H54 (cell line): ENCODE measurements around the gene SLC19A2.
A peak's percentile ranks its signal among the peaks of the same experiment; 100 is the strongest.
"Not testable (repeated sequence)": the region's sequence is repeated elsewhere in the genome, so short reads cannot be mapped to it uniquely, and the experiment has no call there.

ENCODE experiments used
- DNase-seq: peaks from one replicate; pipeline ENCODE4 v3.0.0; 2011; ENCODE audit warnings: low spot score, mixed read lengths; ENCODE audit not compliant: insufficient read length
- FAIRE-seq: peaks from 3 replicates; lab custom pipeline; 2011; peaks lifted over from hg19 to GRCh38; lab: Jason Lieb, UNC
- POLR2A ChIP-seq: IDR thresholded peaks from 2 replicates; pipeline ENCODE4 v1.6.1; 2011; ENCODE audit warnings: low read depth, mild to moderate bottlenecking, low read length

Gene SLC19A2

DNA sequence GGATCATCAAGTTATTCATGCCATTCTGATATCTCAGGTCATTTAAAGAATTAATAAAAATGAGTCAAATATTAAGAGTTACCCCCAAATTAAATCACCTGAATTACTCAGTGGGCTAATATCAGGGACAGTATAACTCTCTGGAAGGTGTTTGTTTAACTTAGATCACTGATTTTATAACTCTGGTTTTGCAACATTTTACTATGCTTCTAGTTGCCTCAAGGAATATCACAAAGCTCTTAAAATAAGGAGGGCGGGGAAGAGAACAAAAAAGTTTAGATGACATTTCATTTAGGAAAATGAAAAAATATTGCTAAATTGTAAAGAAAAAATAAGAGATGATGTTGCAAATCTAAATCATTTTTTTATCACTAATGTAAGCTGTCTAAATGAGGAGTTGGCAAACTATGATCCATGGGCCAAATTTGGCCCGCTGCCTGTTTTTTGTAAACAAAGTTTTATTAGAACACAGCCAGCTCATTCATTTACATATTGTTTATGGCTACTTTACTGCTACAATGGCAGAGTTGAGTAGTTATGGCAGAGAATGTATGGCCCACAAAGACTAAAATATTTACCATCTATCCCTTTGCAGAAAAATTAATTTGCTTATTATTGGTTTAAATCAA, 31.9 kb upstream of the SLC19A2 start:
- FAIRE-seq (no peak), DNase-seq (no peak)
- TF ChIP-seq POLR2A: no peak

DNA sequence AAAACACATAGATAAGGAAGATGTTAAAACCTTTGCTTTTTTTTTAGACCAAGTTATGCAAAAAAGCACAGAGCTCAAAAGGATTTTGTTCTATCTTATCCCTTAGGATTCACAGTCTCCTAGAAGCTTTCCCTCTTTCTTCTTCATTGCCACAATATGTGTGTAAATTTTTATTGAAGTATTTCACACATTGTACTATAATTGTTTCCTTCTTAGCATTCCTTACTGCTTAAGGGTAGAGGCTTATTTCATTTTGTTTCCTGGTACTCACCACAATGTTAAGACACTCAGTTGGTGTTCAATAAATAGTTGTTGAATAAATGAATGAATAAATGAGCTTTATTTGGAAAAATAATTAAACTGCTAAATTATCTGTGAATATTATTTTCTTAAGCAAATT, 29.9 kb upstream of the SLC19A2 start:
- no peak for TF ChIP-seq POLR2A
- DNase-seq (no peak), FAIRE-seq (no peak)

- DNase-seq (no peak), FAIRE-seq (no peak)
- TF ChIP-seq POLR2A: no peak
Observed at GRCh38 chr1:169514566-169515270, 29.0 kb upstream of the SLC19A2 start.

- FAIRE-seq (no peak), DNase-seq (no peak)
- no peak for TF ChIP-seq POLR2A
Observed at GRCh38 chr1:169513208-169513607, 27.5 kb upstream of the SLC19A2 start.

DNA sequence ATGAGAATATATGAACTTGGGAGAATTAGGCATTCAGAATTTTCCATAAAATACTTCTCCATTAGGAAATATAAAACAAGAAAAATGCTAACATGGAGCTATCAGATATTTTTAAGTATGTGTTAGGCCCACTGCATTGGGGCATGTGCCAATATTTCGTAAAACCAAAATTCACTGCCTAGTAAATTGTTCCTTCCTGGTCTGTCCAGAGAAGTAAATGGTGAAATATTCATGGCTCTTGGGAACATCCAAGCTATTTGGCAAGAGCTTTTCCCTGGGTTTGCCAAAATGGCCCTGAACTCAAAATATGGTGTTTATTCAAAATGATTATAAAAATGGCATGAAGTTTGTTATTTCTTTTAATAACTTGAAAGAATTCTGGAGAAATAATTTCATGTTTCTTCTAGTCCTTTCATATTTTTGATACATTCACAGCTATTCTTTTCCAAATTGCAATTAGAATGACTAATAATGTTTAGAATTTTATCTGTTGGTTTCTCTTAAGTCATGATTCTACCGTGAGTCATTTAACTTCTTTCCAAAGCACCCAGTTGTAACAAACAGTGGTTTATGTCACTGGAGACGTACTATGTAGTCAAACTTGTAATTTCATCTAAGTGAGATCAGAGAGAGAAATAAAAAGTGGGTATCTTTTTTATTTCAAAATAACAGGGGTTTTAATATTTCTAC, 25.7 kb upstream of the SLC19A2 start:
- FAIRE-seq (peak; percentile 83), DNase-seq (no peak)
- TF ChIP-seq POLR2A: no peak

- DNase-seq: no peak
- TF ChIP-seq POLR2A: no peak
- FAIRE-seq: no peak
Observed at GRCh38 chr1:169510060-169510459, 24.3 kb upstream of the SLC19A2 start.

- DNase-seq (no peak), FAIRE-seq (no peak)
- TF ChIP-seq POLR2A: no peak
Observed at GRCh38 chr1:169509354-169509753, 23.6 kb upstream of the SLC19A2 start.

DNA sequence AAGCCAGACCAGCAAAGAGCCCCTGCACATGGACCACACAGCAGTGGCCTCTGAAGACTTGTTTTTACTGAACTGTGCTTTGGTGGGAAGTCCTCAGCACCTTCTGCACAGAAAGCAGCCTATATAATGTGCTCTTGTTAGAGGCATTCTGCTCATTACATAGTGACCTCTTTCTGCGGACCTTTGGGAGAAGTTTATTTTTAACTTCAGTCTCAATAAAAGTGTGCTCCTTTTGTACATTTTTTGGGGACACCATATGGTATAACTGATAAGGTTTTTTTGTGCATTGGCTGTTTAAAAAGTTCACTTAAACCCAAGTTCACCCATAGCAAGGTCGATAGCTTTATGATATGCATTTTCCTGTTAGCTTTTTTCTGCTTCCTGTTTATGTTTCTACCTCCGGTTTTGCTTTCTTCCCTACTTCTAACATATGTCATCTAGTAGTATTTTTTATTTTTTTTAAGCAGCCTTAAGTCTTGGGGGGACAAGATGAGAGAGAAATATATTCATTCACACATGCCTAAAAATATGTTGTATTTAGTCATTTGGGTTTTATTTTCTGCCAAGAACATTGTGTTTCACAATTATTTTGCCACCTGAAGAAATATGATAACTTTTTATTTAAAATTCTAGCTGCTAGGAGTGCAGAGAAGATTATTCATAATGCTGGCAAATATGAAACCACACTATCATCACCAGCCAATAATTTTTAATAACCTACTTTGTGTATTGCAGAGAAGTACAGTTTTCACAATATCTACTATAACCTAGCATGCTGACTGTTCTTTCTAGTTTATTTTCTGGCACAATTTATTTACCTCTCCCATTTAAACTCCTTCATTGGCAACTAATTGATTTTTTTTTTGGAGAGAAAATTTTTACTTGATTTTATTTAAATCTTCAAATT, 22.9 kb upstream of the SLC19A2 start:
- no peak for FAIRE-seq
- no peak for TF ChIP-seq POLR2A
- DNase-seq: no peak

GRCh38 chr1:169507413-169507812, 21.7 kb upstream of the SLC19A2 start:
- FAIRE-seq (no peak), DNase-seq (no peak)
- no peak for TF ChIP-seq POLR2A

DNA sequence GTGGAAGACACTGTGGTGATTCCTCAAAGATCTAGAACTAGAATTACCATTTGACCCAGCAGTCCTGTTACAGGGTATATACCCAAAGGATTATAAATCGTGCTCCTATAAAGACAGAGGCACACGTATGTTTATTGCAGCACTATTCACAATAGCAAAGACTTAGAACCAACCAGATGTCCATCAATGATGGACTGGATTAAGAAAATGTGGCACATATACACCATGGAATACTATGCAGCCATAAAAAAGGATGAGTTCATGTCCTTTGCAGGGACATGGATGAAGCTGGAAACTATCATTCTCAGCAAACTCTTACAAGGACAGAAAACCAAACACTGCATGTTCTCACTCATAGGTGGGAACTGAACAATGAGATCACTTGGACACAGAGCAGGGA, 17.9 kb upstream of the SLC19A2 start:
- not testable (repeated sequence) for FAIRE-seq, DNase-seq

GRCh38 chr1:169499807-169500206, 14.1 kb upstream of the SLC19A2 start:
- FAIRE-seq: no peak
- no peak for DNase-seq
- no peak for TF ChIP-seq POLR2A

DNA sequence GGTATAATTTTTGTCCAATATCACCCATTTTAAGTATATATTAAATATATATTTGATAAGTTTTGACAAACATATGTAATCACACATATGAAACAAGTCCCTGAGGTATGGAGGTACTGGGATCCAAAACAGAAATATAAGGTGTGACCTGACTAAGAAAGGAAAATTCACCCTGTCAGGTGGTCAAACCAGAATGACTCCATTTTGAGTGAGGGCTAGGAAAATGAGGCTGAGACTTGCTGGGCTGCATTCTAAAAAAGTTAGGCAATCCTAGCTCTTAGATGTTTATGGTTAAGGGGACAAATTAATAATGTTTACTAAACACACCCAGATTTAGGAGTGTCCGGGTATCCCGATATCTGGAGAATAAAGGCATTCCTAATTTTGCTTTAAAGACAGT, 11.6 kb upstream of the SLC19A2 start:
- no peak for DNase-seq
- TF ChIP-seq POLR2A: no peak
- no peak for FAIRE-seq

GRCh38 chr1:169495916-169496315, 10.2 kb upstream of the SLC19A2 start:
- no peak for FAIRE-seq
- DNase-seq: no peak
- TF ChIP-seq POLR2A: no peak
